Stimulated activated CD8-positive, alpha-beta memory T cell treated with anti-CD3 and anti-CD28 coated beads, Interleukin-4, amount 100 ng/mL, for 4 hours (primary cell): Measurements from ENCODE around the gene ARHGEF12.

Experiments
- DNase-seq, 2 donors: peaks; one replicate each; pipeline ENCODE4 v3.0.0-alpha.2; 2020; ENCODE audit warnings: low read depth in 2 of 2, low spot score in 1 of 2

The ARHGEF12 gene

GRCh38 chr11:120529911-120530310 is 193.7 kb downstream of the ARHGEF12 start:
- no peak for DNase-seq

GRCh38 chr11:120532082-120532831 is 196.0 kb downstream of the ARHGEF12 start:
- no peak for DNase-seq

- no peak for DNase-seq
Observed at GRCh38 chr11:120532832-120533196, 196.6 kb downstream of the ARHGEF12 start.

GRCh38 chr11:120536091-120536796 is 200.0 kb downstream of the ARHGEF12 start:
- no peak for DNase-seq

GRCh38 chr11:120536797-120537169 is 200.6 kb downstream of the ARHGEF12 start:
- DNase-seq = no peak

- DNase-seq = no peak
Observed at GRCh38 chr11:120537996-120538395, 201.8 kb downstream of the ARHGEF12 start.

- no peak for DNase-seq
Observed at GRCh38 chr11:120538707-120539106, 202.5 kb downstream of the ARHGEF12 start.
